GM18861 (cell line): ENCODE results near the gene ARPC5L.

Experiments
- ATAC-seq: cut with Tn5 transposase; IDR thresholded peaks from one replicate; pipeline ENCODE4 v1.9.1; 2021; ENCODE audit not compliant: unreplicated experiment

Gene ARPC5L

DNA sequence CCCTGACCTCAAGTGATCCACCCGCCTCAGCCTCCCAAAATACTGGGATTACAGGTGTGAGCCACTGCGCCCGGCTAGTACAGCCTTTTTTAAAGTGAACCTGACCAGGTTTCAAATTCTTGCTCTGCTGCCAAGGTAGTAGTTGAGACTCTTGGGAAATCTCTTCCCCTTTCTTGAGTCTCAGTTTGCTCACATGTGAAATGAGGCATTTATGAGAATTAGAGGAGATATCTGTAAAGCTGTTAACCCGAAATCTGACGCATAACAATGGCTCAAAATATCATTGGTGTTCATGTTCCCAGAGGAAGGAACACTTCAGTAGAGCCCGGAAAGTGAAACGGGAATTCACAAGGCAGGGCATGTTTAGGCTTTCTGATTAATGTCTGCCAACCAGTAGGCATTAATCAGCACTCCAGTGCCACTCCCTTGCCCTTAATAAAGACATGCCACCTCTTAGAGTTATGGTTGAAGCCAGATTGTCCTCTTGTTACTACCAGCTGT, 1.5 kb downstream of the ARPC5L start:
- ATAC-seq = no peak

DNA sequence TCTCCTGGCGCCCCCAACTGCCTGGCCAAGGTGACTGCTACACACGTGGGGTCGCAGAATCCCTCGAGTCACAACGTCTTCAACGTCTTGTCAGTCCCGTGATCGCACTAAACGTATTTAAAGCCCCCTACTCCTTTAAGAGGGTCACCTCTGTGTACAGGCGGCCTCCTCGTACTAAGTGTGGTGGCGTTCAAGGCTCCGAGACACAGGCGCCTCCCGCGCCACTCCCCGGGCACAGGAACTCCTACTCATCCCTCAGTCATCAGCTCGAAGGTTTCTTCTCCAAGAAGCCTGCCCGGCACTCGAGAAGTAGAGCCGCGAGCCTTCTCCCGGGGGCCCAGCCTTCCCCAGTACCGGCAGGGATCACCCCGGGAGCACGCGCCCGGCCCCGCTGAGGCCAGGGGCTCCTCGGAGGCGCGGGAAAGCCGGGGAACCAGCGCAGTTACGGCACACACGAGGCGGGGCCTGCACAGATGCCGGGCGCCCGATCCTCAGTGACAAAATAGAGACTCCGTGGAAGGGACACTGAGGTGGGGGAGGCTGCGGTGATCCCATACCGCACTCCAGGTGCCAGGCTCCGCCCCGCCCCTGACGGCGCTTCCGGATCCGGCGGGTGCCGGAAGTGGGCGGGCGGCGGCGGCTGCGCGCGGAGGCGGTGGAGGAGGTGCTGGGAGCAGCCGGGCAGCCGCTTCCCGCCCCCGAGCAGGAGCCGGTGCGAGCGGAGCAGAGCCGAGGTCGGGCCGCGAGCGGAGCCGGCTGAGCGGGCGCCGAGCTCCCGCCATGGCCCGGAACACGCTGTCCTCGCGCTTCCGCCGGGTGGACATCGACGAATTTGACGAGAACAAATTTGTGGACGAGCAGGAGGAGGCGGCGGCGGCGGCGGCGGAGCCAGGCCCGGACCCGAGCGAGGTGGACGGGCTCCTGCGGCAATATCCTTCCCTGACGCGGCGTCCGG, 6.9 kb downstream of the ARPC5L start:
- peak; percentile 51 for ATAC-seq

DNA sequence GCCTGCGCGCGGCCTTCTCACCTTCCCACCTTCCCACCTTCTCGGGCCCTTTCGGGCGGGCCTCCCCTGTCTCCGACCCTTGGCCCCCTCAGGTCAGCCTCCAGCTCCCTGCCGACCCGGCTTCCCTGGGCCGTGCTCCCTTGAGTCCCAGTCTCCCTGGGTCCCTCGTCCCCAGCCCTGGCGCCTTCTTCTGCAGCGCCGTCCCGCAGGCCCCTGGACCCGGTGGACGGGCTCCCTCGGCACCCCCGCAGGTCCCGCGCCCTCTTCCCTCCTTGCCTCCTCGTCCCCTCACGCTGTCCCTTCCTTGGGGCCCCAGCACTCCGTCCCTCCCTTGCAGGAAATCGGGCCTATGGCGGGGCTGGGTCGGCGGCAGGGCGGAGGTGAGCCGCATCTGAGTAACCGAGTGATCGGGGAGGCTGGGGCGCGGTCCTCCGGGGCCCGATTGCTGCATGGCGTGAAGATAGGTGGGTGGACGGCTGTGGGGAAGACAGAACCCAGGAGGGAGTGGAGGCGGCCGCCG, 7.6 kb downstream of the ARPC5L start:
- ATAC-seq = no peak

DNA sequence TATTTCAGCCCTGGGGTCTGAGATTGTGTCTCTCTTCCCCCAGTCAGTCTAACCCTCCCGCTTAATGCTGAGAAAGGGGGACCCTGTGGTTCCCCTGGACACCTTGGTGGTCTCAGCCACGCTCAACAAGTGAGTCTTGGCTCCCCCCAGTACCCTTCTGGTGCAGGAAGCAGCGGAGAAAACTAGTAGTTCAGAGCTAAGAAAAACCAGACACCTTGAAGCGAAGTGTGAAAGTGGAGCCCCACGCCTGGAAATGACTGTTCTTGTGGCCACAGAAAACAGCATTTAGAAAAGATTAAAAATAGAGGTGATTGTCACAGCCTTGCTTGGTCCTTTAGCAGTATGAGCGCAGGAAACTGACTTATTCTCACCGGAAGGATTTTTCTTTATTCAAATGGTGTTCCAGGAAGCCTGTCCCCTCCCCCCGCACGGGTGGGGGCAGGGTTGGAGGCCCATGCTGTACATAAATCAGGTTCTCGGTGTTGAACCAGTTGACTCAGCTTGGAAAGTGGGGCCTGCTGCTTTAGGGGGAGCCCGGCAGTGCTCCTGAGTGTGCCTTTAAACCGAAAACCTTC, 8.1 kb downstream of the ARPC5L start:
- peak; percentile 40 for ATAC-seq

DNA sequence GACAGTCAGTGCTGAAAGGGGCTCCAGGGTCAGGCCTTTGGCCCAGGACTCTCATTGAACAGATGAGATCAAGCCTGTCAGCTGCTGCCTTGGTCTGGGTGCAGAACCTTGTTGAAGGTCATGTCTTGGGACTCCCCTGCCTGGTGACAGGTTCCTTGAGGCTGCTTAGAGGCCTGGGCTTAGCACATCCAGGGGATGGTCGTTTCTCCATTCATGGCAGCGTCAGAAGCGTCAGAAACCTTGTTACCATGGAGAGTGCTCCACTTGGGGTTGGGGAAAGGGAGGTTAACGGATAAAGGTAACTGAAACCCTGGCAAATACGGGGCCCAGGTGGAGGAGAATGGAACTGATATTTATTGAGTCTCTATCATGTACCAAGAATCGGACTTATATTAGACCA, 8.8 kb downstream of the ARPC5L start:
- no peak for ATAC-seq

DNA sequence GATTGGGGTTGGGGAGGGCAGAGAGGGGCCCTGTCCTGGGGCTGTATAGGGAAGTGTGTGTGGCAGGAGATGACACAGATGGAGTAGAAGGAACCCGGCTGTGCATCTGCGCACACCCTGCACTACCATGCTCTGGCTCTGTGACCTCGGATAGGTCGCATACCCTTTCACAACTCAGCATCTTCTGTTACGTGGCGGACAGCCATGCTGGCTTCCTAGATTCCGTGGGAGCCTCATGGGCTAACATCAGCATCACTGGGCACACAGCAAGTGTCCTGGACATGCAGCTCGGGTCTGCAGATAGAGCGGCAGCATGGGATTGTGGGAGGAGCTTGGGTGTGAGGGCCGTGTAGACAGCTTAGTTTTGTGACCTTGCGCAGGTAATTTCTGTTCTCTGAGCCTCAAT, 9.2 kb downstream of the ARPC5L start:
- ATAC-seq = no peak

DNA sequence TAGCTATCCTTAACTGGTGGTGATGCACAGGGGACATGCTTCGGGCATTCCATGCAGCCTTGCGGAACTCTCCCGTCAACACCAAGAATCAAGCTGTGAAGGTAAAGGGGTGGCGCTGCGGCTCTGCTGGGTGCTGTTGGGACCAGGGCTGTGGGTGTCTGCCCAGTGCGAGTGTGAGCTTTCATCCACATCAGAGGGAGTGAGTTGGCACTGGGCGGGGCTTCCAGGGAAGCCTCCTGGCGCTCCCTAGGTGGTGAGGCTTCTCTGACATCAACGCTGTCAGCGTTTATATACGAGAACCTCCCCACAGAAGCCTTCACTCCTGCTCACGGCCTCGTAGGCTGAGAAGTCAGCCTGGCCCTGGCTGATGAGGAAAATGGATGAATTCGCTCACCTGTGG, 11.7 kb downstream of the ARPC5L start:
- no peak for ATAC-seq

DNA sequence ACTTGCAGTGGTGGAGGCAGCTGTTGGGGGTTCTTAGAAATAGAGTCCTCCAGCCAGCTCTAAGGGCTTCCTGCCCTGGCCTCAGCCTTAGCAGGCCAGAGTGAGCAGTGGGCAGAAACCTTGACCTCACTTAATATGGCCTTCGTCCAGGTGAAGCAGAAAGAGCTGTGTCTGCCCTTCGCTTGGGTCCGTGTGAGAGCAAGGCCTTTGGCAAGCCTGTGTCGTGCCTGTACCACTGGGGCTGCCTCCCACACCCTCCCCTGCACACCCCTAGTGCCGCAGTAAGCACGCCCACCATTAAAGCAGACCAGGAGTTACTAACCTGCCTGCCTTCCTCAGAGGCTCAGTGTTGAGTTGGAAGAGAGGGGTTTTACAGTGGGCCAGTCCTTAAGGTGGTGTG, 13.6 kb downstream of the ARPC5L start:
- ATAC-seq = no peak

DNA sequence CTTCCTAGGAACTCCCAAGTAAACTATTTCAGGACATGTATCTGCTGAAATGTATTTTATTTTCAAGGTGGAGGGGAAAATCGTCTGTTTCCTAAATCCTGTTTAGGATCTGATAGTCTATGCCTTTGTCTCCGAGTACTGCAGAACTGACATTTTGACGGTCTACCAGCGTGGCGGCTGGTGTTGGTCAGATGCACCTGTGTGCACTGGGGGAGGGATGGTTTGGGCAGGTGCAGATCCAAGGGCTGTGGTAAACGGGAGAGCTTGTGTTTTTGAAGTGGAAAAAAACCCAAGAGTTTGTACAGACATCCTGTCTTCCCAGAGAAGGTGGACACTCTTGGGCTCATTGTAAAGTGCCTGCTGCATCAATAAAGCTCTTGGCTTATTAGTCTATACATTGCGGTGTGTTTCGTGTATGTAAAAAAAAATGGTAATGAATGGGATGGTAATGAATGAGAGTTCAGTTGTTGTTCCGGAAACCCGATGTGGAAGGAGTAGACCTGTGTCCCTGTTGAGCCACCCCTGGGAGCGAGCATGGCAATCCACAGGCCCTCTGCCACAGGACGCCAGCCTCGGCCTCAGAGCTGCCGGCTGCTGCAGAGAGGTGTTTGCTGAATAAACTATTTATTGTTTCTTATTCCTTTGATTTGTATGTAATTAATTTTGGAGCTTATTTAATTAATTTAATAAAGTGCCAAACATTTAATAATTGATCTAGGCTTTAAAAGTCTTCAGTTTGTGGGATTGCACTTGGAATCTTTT, 15.3 kb downstream of the ARPC5L start:
- no peak for ATAC-seq

DNA sequence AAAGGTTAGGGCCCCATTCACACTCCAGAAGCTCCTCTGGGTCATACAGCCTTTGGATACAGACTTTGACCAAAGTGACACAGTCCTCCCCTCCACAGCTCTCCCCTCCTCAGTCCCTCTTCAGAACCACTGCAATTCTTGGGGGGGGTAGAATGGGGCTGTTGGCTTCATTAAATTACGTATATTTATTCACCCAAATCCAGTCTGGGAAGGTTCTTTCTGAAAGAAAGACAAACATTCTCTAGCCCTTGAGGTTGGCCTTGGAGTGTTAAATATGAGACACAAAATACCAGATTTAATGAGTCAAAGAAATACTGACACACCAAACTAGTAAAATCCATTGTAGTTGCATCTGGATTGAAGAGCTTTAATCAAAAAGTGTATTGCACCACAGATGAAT, 16.1 kb downstream of the ARPC5L start:
- no peak for ATAC-seq

DNA sequence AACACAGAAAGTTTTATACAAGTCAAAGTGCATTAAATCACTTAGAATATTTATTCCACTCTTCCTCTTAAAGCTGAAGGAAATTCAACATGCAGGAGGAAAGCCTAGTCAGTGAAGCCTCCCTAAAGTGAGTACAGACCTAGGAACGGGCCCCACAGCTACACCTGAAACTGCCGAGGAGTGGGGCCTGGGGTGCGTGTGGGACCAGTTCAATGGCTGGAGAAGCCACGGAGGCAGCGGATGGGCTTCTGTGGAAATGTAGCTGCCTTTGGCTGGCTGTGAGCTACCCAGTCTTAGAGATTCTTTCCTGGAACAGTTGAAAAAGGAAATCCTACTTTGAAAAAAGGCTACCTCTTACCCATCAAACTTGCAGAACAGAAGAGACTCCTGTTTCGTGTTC, 16.6 kb downstream of the ARPC5L start:
- no peak for ATAC-seq

DNA sequence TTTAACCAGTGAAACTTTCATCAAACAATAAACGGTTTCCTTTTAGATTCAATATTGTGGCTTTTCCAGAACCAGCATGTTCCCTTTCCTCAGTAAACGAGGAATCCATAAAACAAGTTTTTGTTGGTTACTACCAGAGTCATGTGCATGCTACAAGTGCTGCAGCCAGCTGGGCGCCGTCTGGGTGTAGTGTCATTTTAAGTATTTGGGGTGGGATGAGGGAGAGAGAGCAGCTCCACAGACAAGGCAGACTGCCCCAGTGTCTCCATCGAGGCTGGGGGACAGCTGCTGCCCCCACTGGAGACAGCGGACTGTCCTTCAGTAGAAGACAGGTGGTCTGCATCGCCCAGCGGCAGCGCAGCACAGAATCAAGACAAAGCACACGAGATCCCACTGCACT, 17.3 kb downstream of the ARPC5L start:
- ATAC-seq = no peak

DNA sequence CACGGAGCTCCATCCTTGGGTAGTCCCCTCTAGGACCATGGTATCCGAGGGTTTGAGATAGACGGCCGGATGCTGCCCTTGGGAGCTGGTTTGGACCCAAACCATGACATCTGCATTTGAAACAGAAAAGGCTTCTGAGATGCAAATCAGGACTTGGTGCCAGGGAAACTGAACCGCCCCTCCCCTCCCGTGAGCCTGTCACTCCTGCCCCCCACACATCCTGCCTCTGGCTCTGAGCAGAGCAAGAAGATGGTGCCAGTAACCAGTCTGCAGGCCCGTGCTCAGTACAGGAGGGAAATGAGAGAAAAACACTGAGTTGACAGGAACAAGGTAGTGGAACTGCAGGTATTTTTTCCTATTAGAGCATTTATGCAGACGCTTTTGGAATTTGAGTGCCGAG, 18.6 kb downstream of the ARPC5L start:
- no peak for ATAC-seq

DNA sequence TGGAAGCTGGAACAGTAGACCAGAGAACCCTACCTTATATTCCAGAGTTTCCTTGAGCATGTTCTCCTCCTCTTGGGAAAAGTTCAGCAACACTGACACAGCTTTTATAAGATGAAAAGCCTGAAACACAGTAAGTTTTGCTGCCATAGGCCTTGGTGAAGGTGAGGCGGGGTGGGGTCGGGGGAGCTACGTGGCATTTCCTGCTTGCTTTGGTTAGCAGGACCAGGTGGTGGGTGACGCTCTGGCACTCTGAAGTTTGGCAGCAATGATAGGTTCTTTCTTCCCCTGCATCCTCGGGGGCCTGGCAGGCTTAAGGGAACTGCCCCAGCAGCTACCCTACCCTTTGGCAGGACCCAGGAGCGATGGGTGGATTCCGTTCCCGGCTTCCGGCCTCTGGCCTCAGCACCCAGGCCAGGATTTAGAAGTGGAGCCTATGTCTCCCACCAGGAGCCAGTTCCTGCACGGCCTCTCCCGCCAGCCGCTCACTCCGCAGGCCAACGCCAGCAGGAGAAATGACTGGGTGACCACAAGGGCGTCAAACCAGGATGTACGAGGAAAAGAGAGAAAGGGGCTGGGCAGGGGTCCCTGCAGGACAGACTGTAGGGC, 19.3 kb downstream of the ARPC5L start:
- no peak for ATAC-seq

DNA sequence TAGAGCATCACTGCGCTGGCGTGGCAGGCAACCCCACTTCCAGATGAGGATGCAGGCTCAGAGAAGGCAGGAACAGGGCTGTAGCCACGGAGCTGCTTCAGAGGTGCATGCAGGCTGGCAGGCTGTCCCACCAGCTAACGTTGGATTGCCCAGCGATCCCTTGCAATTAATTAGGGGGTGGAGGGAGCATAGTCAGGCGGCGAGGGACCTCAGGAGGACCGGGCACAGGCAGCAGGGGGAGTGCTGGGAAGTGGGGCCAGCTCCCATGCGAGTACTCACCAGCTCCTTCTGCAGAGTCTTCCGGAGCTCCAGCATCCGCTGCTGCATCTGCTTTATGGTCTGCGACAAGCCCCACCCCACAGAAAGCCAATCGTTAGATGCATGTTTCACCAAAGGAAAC, 20.3 kb downstream of the ARPC5L start:
- no peak for ATAC-seq

DNA sequence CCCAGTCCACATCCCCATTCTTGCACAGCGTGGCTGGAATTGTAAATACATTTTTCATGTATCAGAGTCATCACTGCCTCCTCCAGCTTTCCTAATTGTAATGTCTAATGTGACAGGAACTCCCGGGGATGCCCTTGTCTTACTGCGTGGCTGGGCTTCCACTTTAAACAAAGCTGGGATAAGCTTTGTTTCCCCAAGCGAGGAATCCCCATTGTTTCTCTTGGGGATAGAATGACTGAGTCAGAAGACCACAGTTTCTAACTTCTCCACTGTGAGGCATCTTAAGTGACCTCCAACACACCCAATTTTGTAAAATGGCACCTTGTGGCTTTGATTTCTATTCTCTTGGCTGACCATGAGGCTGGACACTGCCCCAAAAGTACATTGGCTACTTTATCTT, 22.4 kb downstream of the ARPC5L start:
- ATAC-seq = no peak

DNA sequence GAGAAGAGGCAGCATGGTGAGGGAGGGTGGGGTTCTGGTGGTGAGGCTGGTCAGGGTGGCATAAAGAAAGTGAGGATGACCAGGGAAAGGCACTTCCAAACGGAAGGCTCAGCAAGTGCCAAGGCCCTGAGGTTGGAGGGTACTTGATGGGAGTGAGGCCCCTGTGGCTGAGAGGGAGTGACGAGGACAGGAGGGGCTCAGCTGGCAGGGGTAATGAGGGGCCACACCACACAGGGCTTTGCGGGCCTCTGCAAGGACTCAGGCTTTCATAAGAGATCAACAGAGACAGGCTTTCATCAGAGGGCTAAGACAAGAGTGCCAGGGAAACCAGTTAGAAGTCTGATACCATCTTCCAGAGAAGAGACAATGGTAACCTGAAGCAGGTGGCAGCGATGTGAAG, 23.6 kb downstream of the ARPC5L start:
- ATAC-seq = no peak

DNA sequence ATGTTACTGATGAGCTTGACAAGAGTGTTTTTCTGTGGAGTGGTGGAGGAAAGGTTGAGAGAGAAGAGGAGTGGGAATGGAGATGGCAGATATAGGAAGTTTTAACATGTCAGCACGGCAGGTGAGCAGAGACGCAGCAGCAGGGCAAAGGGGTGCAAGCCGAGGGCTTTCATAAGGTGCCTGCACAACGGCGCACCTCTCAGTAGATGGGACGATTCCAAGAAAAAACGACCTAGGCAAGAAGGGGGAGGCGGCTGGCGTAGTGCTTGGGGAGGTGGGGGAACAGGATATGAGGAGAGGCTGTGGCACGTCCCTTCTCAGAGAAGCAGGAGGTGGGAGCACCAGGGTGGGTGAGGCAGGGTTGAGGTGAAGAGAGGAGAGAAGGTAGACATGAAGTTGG, 24.5 kb downstream of the ARPC5L start:
- ATAC-seq = no peak

DNA sequence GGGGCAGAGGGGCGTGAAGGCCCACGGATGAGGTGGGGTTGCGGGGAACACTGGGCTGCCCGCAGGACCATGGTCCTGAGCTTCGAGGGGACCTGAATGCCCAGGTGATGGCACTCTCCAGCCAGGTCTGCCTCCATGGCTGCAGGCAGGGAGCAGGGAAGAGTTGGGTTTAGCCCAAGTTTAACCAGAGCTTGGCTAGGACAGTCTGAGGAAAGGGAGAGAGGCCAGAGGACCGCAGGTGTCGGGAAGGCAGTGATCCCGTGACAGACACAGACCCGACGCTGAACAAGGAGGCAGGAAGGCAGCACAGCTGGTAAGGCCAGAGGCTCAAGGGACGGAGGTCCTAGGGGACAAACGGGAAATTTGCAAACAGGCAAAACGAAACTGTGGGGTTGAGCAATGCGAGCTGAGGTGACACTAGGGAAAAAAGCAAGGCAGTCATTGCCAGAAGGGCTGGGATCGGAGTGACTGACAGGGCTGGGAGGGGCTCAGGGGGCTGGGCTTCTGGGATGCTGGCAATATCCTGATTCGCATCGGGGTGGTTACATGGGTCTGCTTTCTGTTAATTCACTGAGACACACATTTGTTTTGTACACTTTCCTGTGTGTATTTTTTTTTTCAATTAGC, 25.0 kb downstream of the ARPC5L start:
- ATAC-seq = no peak

DNA sequence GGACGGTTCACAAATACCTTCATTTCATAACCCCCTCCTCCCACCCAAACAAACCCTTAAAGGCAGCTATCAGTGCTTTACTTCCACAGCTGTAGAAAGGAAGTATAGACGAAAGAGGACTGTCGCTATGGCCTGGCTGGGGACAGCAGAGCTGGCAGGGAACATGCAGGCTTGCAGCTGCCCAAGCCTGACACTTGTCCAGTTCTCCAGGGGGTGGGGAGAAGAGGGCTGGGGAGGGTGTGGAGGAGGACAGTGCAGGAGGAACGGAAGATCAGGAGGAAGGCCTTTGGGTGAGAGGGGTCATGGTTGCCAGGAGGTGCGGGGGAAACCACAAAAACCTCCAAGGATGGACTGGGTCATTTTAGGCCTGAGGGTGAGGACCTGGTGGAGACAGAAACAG, 25.9 kb downstream of the ARPC5L start:
- no peak for ATAC-seq

DNA sequence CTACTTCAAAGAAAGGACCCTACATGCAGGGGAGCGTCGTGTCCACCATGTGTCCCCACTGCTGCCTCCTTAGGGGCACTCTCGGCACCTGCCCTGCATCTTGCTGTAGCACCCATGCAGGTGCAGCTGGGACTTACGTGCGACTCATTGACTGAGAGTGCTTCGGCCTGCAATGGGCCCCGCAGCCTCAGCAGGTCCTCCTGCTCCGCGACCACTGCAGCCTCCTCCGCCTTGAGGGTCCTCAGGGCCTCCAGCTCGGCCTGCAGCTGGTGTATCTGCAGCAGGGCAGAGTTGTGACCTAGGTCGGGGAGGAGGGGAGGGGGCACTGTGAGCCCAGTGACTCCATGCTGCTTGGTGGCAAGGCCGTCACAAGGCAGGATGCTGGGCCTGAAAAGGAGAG, 27.1 kb downstream of the ARPC5L start:
- ATAC-seq = no peak
